HCT116 (cell line): Measurements from ENCODE around the gene TBC1D8. TPM values are rescaled to one million over a fixed set of nuclear protein-coding genes. Genes with fewer than 3 reads are reported as not detected.

ENCODE experiments used
- ATAC-seq: fragments of 200-7000 bp; cut with Tn5 transposase; 2 replicates; pipeline ENCODE4 v1.9.1; 2020; ENCODE audit warnings: mild to moderate bottlenecking, moderate library complexity
- Bru-seq: library from RNA; stranded (reverse); fragments of 400-500 nt; gene quantifications from one replicate; lab custom pipeline; 2021; lab: Mats Ljungman, UMichigan
- BruChase-seq, 2 experiments: library from RNA; stranded (reverse); fragments of 400-500 nt; gene quantifications; one replicate each; lab custom pipeline; 2021; lab: Mats Ljungman, UMichigan
- BruUV-seq: library from RNA; stranded (reverse); fragments of 400-500 nt; replicated peaks from 2 replicates; lab custom pipeline; 2021; lab: Mats Ljungman, UMichigan
- CTCF ChIA-PET: fragments of 300-600 bp; sonication (Branson Sonifier 250); formaldehyde crosslinking; loops from one replicate; lab custom pipeline; 2021; ENCODE audit warnings: antibody characterized with exemption; lab: Charles Lee
- POLR2A ChIA-PET: fragments of 300-600, 350-600 bp; sonication (Branson Sonifier 250); formaldehyde crosslinking; loops from one replicate; lab custom pipeline; 2021; ENCODE audit warnings: antibody characterized with exemption; lab: Charles Lee
- RAD21 ChIA-PET, 2 experiments: fragments of 300-600 bp; sonication (Branson Sonifier 250); formaldehyde crosslinking; loops; one replicate each; lab custom pipeline; 2023; ENCODE audit warnings: low total read pairs in 2 of 2; ENCODE audit not compliant: uncharacterized antibody in 2 of 2, unreplicated experiment in 2 of 2, low non-redundant PET in 1 of 2; lab: Charles Lee
- DNase-seq: peaks from one replicate; pipeline ENCODE4 v3.0.0-alpha.2; 2010; ENCODE audit warnings: low read depth, low spot score
- H2AFZ ChIP-seq: fragments of 200-600 bp; shearing (Covaris generic), sonication (generic); 2 replicates; pipeline ENCODE4 v1.6.1; 2017; ENCODE audit warnings: low read depth, mixed run types, mixed read lengths, antibody characterized with exemption, low read length; ENCODE audit not compliant: poor library complexity, severe bottlenecking
- H3K27ac ChIP-seq: 2 replicates; pipeline ENCODE4 v1.5.1; 2012; ENCODE audit warnings: low read depth, low read length
- H3K27me3 ChIP-seq: fragments of 200-600 bp; sonication (generic); 2 replicates; pipeline ENCODE4 v1.6.1; 2016; ENCODE audit warnings: mixed run types, low read length, mixed read lengths; ENCODE audit not compliant: insufficient read depth
- H3K36me3 ChIP-seq, 2 experiments: fragments of 200-500 bp in 1 of 2; fragments of 200-600 bp in 1 of 2; sonication (Bioruptor generic) in 1 of 2; sonication (generic) in 1 of 2; 2 replicates each; pipeline versions ENCODE4 v1.5.1 to v1.6.1; 2014 to 2016; ENCODE audit warnings: low read length in 2 of 2, inconsistent platforms in 1 of 2, mixed read lengths in 1 of 2, mixed run types in 1 of 2; ENCODE audit not compliant: insufficient read depth in 2 of 2, control insufficient read depth in 1 of 2
- H3K4me1 ChIP-seq, 2 experiments: fragments of 200-600 bp in 1 of 2; sonication (generic) in 1 of 2; 2 replicates each; pipeline versions ENCODE4 v1.5.1 to v1.6.1; 2012 to 2017; ENCODE audit warnings: low read length in 2 of 2, inconsistent platforms in 1 of 2, mild to moderate bottlenecking in 1 of 2, mixed read lengths in 1 of 2, mixed run types in 1 of 2, moderate library complexity in 1 of 2; ENCODE audit not compliant: insufficient read depth in 2 of 2, control insufficient read depth in 1 of 2
- H3K4me2 ChIP-seq: fragments of 200-600 bp; sonication (generic); 2 replicates; pipeline ENCODE4 v1.6.1; 2017; ENCODE audit warnings: mixed run types, low read length, mixed read lengths
- H3K4me3 ChIP-seq, 2 experiments: fragments of 200-600 bp in 1 of 2; sonication (generic) in 1 of 2; replicated peaks in 1 of 2; 2 replicates each; pipeline ENCODE4 v1.5.1; 2011 to 2016; ENCODE audit warnings: low read length in 2 of 2, control low read depth in 1 of 2, low read depth in 1 of 2, mild to moderate bottlenecking in 1 of 2, mixed read lengths in 1 of 2, mixed run types in 1 of 2
- H3K79me2 ChIP-seq: fragments of 200-600 bp; sonication (generic); 2 replicates; pipeline ENCODE4 v1.6.1; 2017; ENCODE audit warnings: mild to moderate bottlenecking, mixed run types, low read length, moderate library complexity, mixed read lengths; ENCODE audit not compliant: insufficient read depth
- H3K9ac ChIP-seq: fragments of 200-600 bp; sonication (generic); 2 replicates; pipeline ENCODE4 v1.6.1; 2016; ENCODE audit warnings: low read length, mixed read lengths
- H3K9me2 ChIP-seq: fragments of 200-600 bp; sonication (generic), shearing (Covaris generic); 2 replicates; pipeline ENCODE4 v1.6.1; 2017; ENCODE audit warnings: mixed run types, mild to moderate bottlenecking, moderate library complexity; ENCODE audit not compliant: insufficient read depth
- H3K9me3 ChIP-seq, 2 experiments: fragments of 200-500 bp in 1 of 2; fragments of 200-600 bp in 1 of 2; sonication (Bioruptor generic) in 1 of 2; sonication (generic) in 1 of 2; 2 replicates each; pipeline ENCODE4 v1.6.1; 2014 to 2017; ENCODE audit warnings: low read length in 2 of 2, mixed read lengths in 2 of 2, inconsistent platforms in 1 of 2, low read depth in 1 of 2, mild to moderate bottlenecking in 1 of 2, mixed run types in 1 of 2, moderate library complexity in 1 of 2; ENCODE audit not compliant: control insufficient read depth in 1 of 2, insufficient read depth in 1 of 2
- H4K20me1 ChIP-seq: fragments of 200-600 bp; sonication (generic), shearing (Covaris generic); 2 replicates; pipeline ENCODE4 v1.6.1; 2017; ENCODE audit warnings: mixed run types, mild to moderate bottlenecking, moderate library complexity; ENCODE audit not compliant: insufficient read depth
- ATF3 ChIP-seq: IDR thresholded peaks from 2 replicates; pipeline ENCODE4 v1.6.1; 2012
- CBX3 ChIP-seq: IDR thresholded peaks from 2 replicates; pipeline ENCODE4 v1.6.1; 2012; ENCODE audit warnings: low read depth
- CEBPB ChIP-seq: IDR thresholded peaks from 2 replicates; pipeline ENCODE4 v1.6.1; 2012; ENCODE audit warnings: low read depth
- CTCF ChIP-seq, 3 experiments: fragments of 200-600 bp in 1 of 3; sonication (generic) in 1 of 3; IDR thresholded peaks in 2 of 3; conservative IDR thresholded peaks in 1 of 3; 2 replicates each; pipeline ENCODE4 v1.5.1; 2012 to 2017; ENCODE audit warnings: low read depth in 2 of 3, low read length in 2 of 3, antibody characterized with exemption in 1 of 3, borderline replicate concordance in 1 of 3, control low read depth in 1 of 3, mild to moderate bottlenecking in 1 of 3, mixed read lengths in 1 of 3, mixed run types in 1 of 3, moderate library complexity in 1 of 3; ENCODE audit not compliant: insufficient read depth in 1 of 3
- ELF1 ChIP-seq: IDR thresholded peaks from 2 replicates; pipeline ENCODE4 v1.6.1; 2012; ENCODE audit warnings: low read depth, borderline replicate concordance
- EZH2 ChIP-seq: fragments of 200-600 bp; sonication (generic); IDR thresholded peaks from 2 replicates; pipeline ENCODE4 v1.6.1; 2017; ENCODE audit warnings: antibody characterized with exemption, mixed run types
- EZH2phosphoT487 ChIP-seq: fragments of 200-600 bp; IDR thresholded peaks from 2 replicates; pipeline ENCODE4 v1.6.1; 2018; ENCODE audit warnings: antibody characterized with exemption, borderline replicate concordance
- FOSL1 ChIP-seq: IDR thresholded peaks from 2 replicates; pipeline ENCODE4 v1.6.1; 2012; ENCODE audit warnings: low read depth
- JUND ChIP-seq: IDR thresholded peaks from 2 replicates; pipeline ENCODE4 v1.6.1; 2012
- POLR2A ChIP-seq: IDR thresholded peaks from 2 replicates; pipeline ENCODE4 v1.7.0; 2011; ENCODE audit warnings: borderline replicate concordance; ENCODE audit not compliant: insufficient read depth, insufficient read length; ENCODE audit errors: extremely low read depth
- RAD21 ChIP-seq: IDR thresholded peaks from 2 replicates; pipeline ENCODE4 v1.6.1; 2012; ENCODE audit warnings: low read depth, mild to moderate bottlenecking
- REST ChIP-seq: IDR thresholded peaks from 2 replicates; pipeline ENCODE4 v1.6.1; 2012; ENCODE audit warnings: low read depth
- SIN3A ChIP-seq: IDR thresholded peaks from 2 replicates; pipeline ENCODE4 v1.6.1; 2012; ENCODE audit warnings: low read depth
- SP1 ChIP-seq: IDR thresholded peaks from 2 replicates; pipeline ENCODE4 v1.6.1; 2012; ENCODE audit warnings: low read depth
- TCF7L2 ChIP-seq: IDR thresholded peaks from 2 replicates; pipeline ENCODE4 v1.7.0; 2011; ENCODE audit warnings: borderline replicate concordance, inconsistent platforms; ENCODE audit not compliant: insufficient read depth, insufficient read length; ENCODE audit errors: extremely low read depth
- YY1 ChIP-seq: IDR thresholded peaks from 2 replicates; pipeline ENCODE4 v1.6.1; 2011; ENCODE audit warnings: low read length, low read depth, moderate library complexity, mild to moderate bottlenecking; ENCODE audit not compliant: insufficient replicate concordance; ENCODE audit errors: extremely low read depth
- ZFX ChIP-seq: fragments of 450-650 bp; IDR thresholded peaks from 2 replicates; pipeline ENCODE4 v1.6.1; 2017
- ZNF274 ChIP-seq: fragments of 200-500 bp; sonication (Bioruptor generic); IDR thresholded peaks from 2 replicates; pipeline ENCODE4 v1.6.1; 2014; ENCODE audit warnings: mild to moderate bottlenecking, low read depth, low read length, inconsistent platforms
- intact Hi-C: fragments of 100-400 bp; cut with micrococcal nuclease; formaldehyde crosslinking; loops from 2 replicates; pipeline ENCODE4 v1.10.0; 2022
- long read RNA-seq: library from polyadenylated mRNA; unstranded; transcript quantifications from one replicate; pipeline ENCODE4 v2.0.0, GENCODE V29; 2021; ENCODE audit not compliant: unreplicated experiment
- polyA plus RNA-seq: library from polyadenylated mRNA; unstranded; fragments of >200 nt; gene quantifications from 2 replicates; pipeline ENCODE4 v1.2.1, GENCODE V29; 2012; ENCODE audit warnings: missing spikeins
- total RNA-seq: library from RNA; stranded (reverse); gene quantifications from one replicate; pipeline ENCODE4 v1.2.1, GENCODE V29; 2021; ENCODE audit not compliant: unreplicated experiment

Gene TBC1D8
- total RNA-seq (44.0 TPM), Bru-seq, nascent RNA (percentile 91 among the genes with signal in this experiment), BruChase-seq, experiment 1, labeled RNA remaining after a 6-hour chase (percentile 77 among the genes with signal in this experiment), BruChase-seq, experiment 2, labeled RNA remaining after a 2-hour chase (percentile 80 among the genes with signal in this experiment)
- polyA plus RNA-seq: 38.6 and 44.2 TPM in 2 replicates
- long read RNA-seq, transcript TBC1D8-201 (20 exons, 3,627 nt): major isoform, 11 of 59 reads
- long read RNA-seq, partial matches to known transcripts: 29 of 59 reads
- long read RNA-seq, other reads (novel, unspliced or antisense): 19 of 59 reads

- POLR2A ChIA-PET: interaction anchor here (0.7 to 1.5 kb wide), 4 partner anchors 16 to 114 kb away, joined by 3 to 4 read pairs (median 3); no protein-coding TSS in a partner anchor
- no TSS peak for BruUV-seq
- TF ChIP-seq YY1 (peak; percentile 33), EZH2 (no peak), EZH2phosphoT487 (no peak), JUND (no peak), FOSL1 (no peak), SIN3A (0 out of 2 replicates have a peak, but pooled peaks have one; percentile 43), CTCF (IDR thresholded peaks at IDR 0.05 in 2 of 3, conservative IDR thresholded peaks at IDR 0.05 in 1 of 3; ENCODE audit: borderline replicate concordance in 1 of 3, insufficient read depth in 1 of 3, low read depth in 2 of 3, low read length in 2 of 3) (no peak), SP1 (peak; percentile 43; the same call in 1 of the 2 replicates), TCF7L2 (no peak), CEBPB (no peak), REST (no peak), ZNF274 (no peak), ELF1 (peak; percentile 53; the same call in 1 of the 2 replicates), RAD21 (0 out of 2 replicates have a peak, but pooled peaks have one; percentile 3), CBX3 (no peak), ZFX (0 out of 2 replicates have a peak, but pooled peaks have one; percentile 27), ATF3 (no peak), POLR2A (peak; percentile 81)
Observed at GRCh38 chr2:101151146-101151858, at the start of gene TBC1D8. Gene TBC1D8, minus strand, starts transcription at chr2:101151382. Its CDS starts 129 bp downstream, at chr2:101151253.

More at GRCh38 chr2:101151146-101151858, at the start of gene TBC1D8:
- ChIA-PET RAD21 (interaction anchor here (0.6 to 1.8 kb wide), 5 partner anchors 31 to 139 kb away, joined by 3 to 5 read pairs (median 3); no protein-coding TSS in a partner anchor), CTCF (interaction anchor here (1.8 to 4.4 kb wide), 2 partner anchors 115 to 139 kb away, joined by 4 to 33 read pairs; no protein-coding TSS in a partner anchor)
- H3K4me3 ChIP-seq: peak within 1 kb of the TSS; percentile 72 to 80
- no peaks in the 10 kb centered on the region for H3K9me2 ChIP-seq
- no peaks in the 10 kb centered on the region for H3K36me3 ChIP-seq
- DNase-seq (peak; percentile 49), ATAC-seq (peak; percentile 91)
- H3K79me2 ChIP-seq: peaks cover 44% of the 10 kb centered on the region
- intact Hi-C loops: loop anchor here (10.0 kb wide), 1 partner anchor 417 kb away; no protein-coding TSS in a partner anchor
- H3K9ac ChIP-seq: peak within 1 kb of the TSS; percentile 84
- peak within 1 kb of the TSS; percentile 23 for H2AFZ ChIP-seq
- H3K4me1 ChIP-seq: peaks cover 23 to 57% of the 10 kb centered on the region in 2 experiments
- no peaks in the 10 kb centered on the region for H3K27me3 ChIP-seq
- H3K4me2 ChIP-seq: peak within 1 kb of the TSS; percentile 85
- H4K20me1 ChIP-seq: no peaks in the 10 kb centered on the region; the same call in 1 of the 2 replicates
- H3K9me3 ChIP-seq: no peaks in the 10 kb centered on the region
- peak within 1 kb of the TSS; percentile 81; the same call in 1 of the 2 replicates for H3K27ac ChIP-seq
